ENCODE results near the gene TBL1X. TPM values are rescaled to one million over a fixed set of nuclear protein-coding genes. Genes with fewer than 3 reads are reported as not detected.

The TBL1X gene
- total RNA-seq, 6 experiments from 2014 or later: 34.4 to 53.2 (median 44.9) TPM

DNA sequence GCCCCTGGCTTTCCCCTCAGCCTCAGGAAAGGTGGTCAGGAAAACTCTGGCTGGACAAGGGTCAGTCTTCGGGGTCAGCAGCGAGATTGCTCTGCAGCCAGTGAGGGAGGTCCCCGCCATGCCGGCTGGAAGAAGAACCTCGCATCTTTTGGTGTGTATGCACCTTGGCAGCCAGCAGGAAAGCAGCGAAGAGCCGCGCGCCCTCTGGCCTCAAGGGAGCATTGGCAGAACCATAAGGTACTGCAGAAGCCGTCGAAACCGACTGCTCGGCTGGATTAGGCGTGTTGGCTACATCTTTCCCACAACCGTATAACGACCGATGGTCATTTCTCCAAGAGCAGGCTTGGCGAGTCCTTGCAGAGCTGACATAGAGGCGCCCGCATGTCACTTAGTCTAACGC lies 252.5 kb downstream of the TBL1X start:
- H3K27ac Mint-ChIP-seq: no peak overlapping the region

DNA sequence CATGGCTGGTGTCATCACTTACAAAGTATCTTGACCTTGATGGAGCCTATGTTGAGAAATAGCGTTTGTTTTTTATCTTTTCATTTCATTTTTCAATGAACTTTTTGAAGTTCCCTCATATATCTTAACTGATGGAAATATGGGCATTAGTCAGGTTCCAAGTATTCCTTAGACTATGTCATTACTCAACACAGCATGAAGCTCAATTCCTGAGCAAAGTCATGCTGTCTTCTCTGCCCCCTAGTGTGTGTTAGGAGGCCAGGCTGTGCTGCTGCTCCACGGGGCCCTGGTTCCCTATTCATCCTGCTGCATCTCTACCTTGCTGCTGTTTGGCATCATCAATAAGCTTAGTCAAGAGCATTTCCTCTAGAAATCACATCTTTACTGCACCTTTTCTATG lies 259.9 kb downstream of the TBL1X start:
- Mint-ChIP-seq H3K4me1 (ENCODE audit: low read depth) (peaks cover 8% of the 10 kb centered on the region; the same call in 1 of the 2 replicates), H3K9me3 (peaks cover 8% of the 10 kb centered on the region; the same call in 1 of the 2 replicates), H3K4me3 (no peak overlapping the region), H3K27ac (no peak overlapping the region), H3K36me3 (ENCODE audit: low read depth) (peaks cover 29% of the 10 kb centered on the region), H3K27me3 (ENCODE audit: insufficient read depth) (no peaks in the 10 kb centered on the region)
- TF ChIP-seq, protein P1, sequence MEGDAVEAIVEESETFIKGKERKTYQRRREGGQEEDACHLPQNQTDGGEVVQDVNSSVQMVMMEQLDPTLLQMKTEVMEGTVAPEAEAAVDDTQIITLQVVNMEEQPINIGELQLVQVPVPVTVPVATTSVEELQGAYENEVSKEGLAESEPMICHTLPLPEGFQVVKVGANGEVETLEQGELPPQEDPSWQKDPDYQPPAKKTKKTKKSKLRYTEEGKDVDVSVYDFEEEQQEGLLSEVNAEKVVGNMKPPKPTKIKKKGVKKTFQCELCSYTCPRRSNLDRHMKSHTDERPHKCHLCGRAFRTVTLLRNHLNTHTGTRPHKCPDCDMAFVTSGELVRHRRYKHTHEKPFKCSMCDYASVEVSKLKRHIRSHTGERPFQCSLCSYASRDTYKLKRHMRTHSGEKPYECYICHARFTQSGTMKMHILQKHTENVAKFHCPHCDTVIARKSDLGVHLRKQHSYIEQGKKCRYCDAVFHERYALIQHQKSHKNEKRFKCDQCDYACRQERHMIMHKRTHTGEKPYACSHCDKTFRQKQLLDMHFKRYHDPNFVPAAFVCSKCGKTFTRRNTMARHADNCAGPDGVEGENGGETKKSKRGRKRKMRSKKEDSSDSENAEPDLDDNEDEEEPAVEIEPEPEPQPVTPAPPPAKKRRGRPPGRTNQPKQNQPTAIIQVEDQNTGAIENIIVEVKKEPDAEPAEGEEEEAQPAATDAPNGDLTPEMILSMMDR (IDR thresholded peaks at IDR 0.05): no peak; the same call in 1 of the 2 replicates
- peak; percentile 15 for DNase-seq

More for the DNA sequence above, 252.5 kb downstream of the TBL1X start:
- H3K27me3 Mint-ChIP-seq (ENCODE audit: insufficient read depth): no peaks in the 10 kb centered on the region
- H3K4me1 Mint-ChIP-seq (ENCODE audit: low read depth): no peaks in the 10 kb centered on the region
- TF ChIP-seq, protein P1 (IDR thresholded peaks at IDR 0.05): no peak
- H3K9me3 Mint-ChIP-seq: no peaks in the 10 kb centered on the region
- H3K36me3 Mint-ChIP-seq (ENCODE audit: low read depth): peaks cover 51% of the 10 kb centered on the region
- H3K4me3 Mint-ChIP-seq: no peak overlapping the region
- DNase-seq: no peak

DNA sequence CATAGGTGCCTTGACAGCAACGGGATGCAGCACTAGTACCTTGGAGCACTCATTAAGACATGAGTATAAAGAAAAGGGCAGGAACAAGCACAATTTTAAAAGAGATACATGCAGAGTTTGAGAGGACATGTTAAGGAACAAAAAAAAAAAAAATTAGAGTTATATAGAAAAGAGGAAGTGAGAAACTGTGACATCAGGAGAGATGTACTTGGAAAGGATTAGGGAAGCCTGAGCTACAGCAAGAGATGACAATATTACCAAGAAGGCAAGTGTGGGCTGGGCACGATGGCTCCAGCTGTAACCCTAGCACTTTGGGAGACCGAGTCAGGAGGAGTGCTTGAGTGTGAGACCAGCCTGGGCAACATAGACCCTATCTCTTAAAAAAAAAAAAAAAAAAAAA lies 263.4 kb downstream of the TBL1X start:
- H3K4me1 Mint-ChIP-seq (ENCODE audit: low read depth): peaks cover 8% of the 10 kb centered on the region; the same call in 1 of the 2 replicates
- no peak overlapping the region for H3K4me3 Mint-ChIP-seq
- H3K27me3 Mint-ChIP-seq (ENCODE audit: insufficient read depth): no peaks in the 10 kb centered on the region
- peaks cover 2% of the 10 kb centered on the region; the same call in 1 of the 2 replicates for H3K36me3 Mint-ChIP-seq (ENCODE audit: low read depth)
- TF ChIP-seq, protein P1 (IDR thresholded peaks at IDR 0.05): no peak
- H3K27ac Mint-ChIP-seq: no peak overlapping the region
- peaks cover 8% of the 10 kb centered on the region; the same call in 1 of the 2 replicates for H3K9me3 Mint-ChIP-seq
- no peak for DNase-seq

DNA sequence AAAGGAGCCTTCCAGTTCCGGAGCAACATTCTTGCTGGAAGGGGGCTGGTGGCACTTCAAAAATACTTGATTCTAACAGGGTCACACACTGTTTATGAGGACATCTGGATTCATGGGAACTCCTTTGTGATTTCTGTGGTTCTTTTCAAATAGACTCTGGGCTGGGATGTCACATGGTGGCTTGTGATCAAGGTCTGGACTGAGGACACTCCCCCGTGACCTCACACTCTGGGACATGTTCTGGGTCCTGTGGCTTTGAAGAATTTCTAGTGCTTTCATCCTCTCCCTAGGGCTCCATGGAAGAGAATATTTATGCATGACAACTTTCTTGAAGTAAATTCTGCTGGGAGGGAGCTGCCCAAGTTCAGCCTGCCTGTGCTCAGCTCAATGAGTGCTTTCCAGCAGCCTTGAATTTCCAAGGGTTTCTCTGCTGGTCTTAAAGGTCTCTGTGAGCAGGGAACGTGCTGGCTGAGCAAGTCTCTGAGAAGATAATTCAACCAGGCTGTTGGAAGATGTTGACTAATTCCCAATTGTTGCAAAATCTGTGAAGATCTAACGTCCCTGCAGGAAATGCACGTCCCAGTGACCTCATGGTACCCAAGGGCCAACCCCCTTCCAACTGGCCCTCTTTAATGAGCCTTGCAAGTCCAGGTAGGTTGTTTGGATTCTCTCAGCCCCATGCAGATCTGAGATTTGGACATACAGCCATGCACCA lies 264.5 kb downstream of the TBL1X start:
- Mint-ChIP-seq H3K4me1 (ENCODE audit: low read depth) (peaks cover 8% of the 10 kb centered on the region; the same call in 1 of the 2 replicates), H3K27ac (no peak overlapping the region), H3K9me3 (peaks cover 8% of the 10 kb centered on the region; the same call in 1 of the 2 replicates), H3K4me3 (no peak overlapping the region), H3K36me3 (ENCODE audit: low read depth) (no peaks in the 10 kb centered on the region; the same call in 1 of the 2 replicates), H3K27me3 (ENCODE audit: insufficient read depth) (no peaks in the 10 kb centered on the region)
- DNase-seq: no peak
- TF ChIP-seq, protein P1 (IDR thresholded peaks at IDR 0.05): no peak

DNA sequence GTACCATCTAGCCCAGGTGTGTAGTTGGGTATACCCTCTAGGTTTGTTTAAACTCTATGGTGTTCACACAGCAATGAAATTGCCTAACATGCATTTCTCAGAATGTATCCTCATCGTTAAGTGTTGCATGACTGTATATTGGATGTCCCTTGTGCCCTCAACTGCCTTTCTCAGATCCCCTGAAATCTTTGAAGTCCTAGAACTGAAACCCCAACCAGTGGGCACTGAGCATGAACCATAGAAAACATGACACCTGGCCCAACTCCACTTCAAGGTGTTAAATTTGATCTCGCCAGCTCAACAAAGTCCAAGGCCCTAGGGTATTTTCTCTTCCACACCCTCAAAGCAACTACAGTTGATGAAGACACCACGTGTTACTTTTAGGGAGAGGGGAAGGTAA lies 265.2 kb downstream of the TBL1X start:
- no peak for DNase-seq
- Mint-ChIP-seq H3K9me3 (peaks cover 11% of the 10 kb centered on the region), H3K36me3 (ENCODE audit: low read depth) (no peaks in the 10 kb centered on the region; the same call in 1 of the 2 replicates), H3K27me3 (ENCODE audit: insufficient read depth) (no peaks in the 10 kb centered on the region), H3K4me3 (no peak overlapping the region), H3K27ac (no peak overlapping the region), H3K4me1 (ENCODE audit: low read depth) (peaks cover 8% of the 10 kb centered on the region; the same call in 1 of the 2 replicates)
- TF ChIP-seq, protein P1 (IDR thresholded peaks at IDR 0.05): no peak
